NT2/D1 (cell line): ENCODE results near the gene PACS2.

Experiments used
- SUZ12 ChIP-seq: IDR thresholded peaks from 2 replicates; pipeline ENCODE4 v1.6.1; 2011; ENCODE audit not compliant: insufficient read length, insufficient read depth; ENCODE audit errors: extremely low read depth
- YY1 ChIP-seq: IDR thresholded peaks from 2 replicates; pipeline ENCODE4 v1.6.1; 2011; ENCODE audit not compliant: insufficient read length, insufficient read depth
- ZNF274 ChIP-seq: IDR thresholded peaks from 2 replicates; pipeline ENCODE4 v1.6.1; 2011; ENCODE audit warnings: mild to moderate bottlenecking, low read depth, low read length

GRCh38 chr14:105325303-105325702 lies 10.8 kb downstream of the PACS2 start:
- TF ChIP-seq YY1, result no peak
- TF ChIP-seq ZNF274, result no peak
- no peak for TF ChIP-seq SUZ12
